Parathyroid adenoma (tissue), 2 donors: ENCODE measurements around the gene FGA.
"Not testable (repeated sequence)": the region's sequence is repeated elsewhere in the genome, so short reads cannot be mapped to it uniquely, and the experiment has no call there.

ENCODE experiments used
- H2AFZ ChIP-seq: fragments of 300-600 bp; sonication (generic); one replicate; pipeline ENCODE4 v1.7.0; 2017; ENCODE audit warnings: antibody characterized with exemption, mild to moderate bottlenecking
- H3K27ac ChIP-seq: fragments of 300-600 bp; sonication (generic); one replicate; pipeline ENCODE4 v1.7.0; 2017
- H3K27me3 ChIP-seq: fragments of 300-600 bp; sonication (generic); one replicate; pipeline ENCODE4 v1.7.0; 2017; ENCODE audit warnings: low read length; ENCODE audit not compliant: control insufficient read depth, insufficient read depth
- H3K36me3 ChIP-seq: fragments of 300-600 bp; sonication (generic); one replicate; pipeline ENCODE4 v1.7.0; 2017; ENCODE audit warnings: low read length; ENCODE audit not compliant: control insufficient read depth, insufficient read depth
- H3K4me1 ChIP-seq: fragments of 300-600 bp; sonication (generic); one replicate; pipeline ENCODE4 v1.7.0; 2017; ENCODE audit warnings: control low read depth
- H3K4me2 ChIP-seq: fragments of 300-600 bp; sonication (generic); one replicate; pipeline ENCODE4 v1.7.0; 2017; ENCODE audit warnings: low read length
- H3K4me3 ChIP-seq: fragments of 300-600 bp; sonication (generic); one replicate; pipeline ENCODE4 v1.7.0; 2017; ENCODE audit warnings: low read depth, low read length
- H3K79me2 ChIP-seq: fragments of 300-600 bp; sonication (generic); one replicate; pipeline ENCODE4 v1.7.0; 2017; ENCODE audit warnings: control low read depth
- H3K9ac ChIP-seq: fragments of 300-600 bp; sonication (generic); one replicate; pipeline ENCODE4 v1.7.0; 2017; ENCODE audit warnings: mild to moderate bottlenecking
- H3K9me3 ChIP-seq: fragments of 300-600 bp; sonication (generic); one replicate; pipeline ENCODE4 v1.7.0; 2017; ENCODE audit warnings: low read length; ENCODE audit not compliant: control insufficient read depth
- TF ChIP-seq, protein P1 (sequence below): fragments of 300-600 bp; sonication (generic); IDR thresholded peaks from one replicate; pipeline ENCODE4 v1.7.0; 2017; ENCODE audit warnings: antibody characterized with exemption, mild to moderate bottlenecking
- donor health status: primary hyperparathyroidism.

The FGA gene

DNA sequence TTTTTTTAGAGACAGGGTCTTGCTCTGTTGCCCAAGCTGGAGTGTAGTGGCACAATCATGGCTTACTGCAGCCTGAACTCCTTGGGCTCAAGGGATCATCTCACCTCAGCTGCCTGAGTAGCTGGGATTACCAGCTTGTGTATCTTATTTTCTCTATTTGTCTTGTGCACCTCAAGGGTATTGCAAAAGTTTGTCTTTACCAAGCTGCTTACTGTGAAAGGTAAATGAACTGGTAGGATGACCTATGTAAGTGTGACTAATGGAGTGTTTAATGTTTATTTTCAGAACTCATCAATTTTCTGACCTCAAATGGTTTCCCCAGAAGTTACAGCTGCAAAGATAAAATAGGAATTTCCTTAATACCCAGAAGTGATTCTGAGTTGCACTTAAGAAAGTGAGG, 5.3 kb upstream of the FGA start:
- Histone ChIP-seq H3K9me3 (no peaks in the 10 kb centered on the region), H3K36me3 (no peaks in the 10 kb centered on the region), H3K4me2 (no peak overlapping the region), H3K4me3 (no peak overlapping the region), H3K27me3 (no peaks in the 10 kb centered on the region), H3K79me2 (no peaks in the 10 kb centered on the region), H3K27ac (no peak overlapping the region), H3K9ac (no peak overlapping the region), H2AFZ (no peak overlapping the region), H3K4me1 (no peaks in the 10 kb centered on the region)
- TF ChIP-seq, protein P1, sequence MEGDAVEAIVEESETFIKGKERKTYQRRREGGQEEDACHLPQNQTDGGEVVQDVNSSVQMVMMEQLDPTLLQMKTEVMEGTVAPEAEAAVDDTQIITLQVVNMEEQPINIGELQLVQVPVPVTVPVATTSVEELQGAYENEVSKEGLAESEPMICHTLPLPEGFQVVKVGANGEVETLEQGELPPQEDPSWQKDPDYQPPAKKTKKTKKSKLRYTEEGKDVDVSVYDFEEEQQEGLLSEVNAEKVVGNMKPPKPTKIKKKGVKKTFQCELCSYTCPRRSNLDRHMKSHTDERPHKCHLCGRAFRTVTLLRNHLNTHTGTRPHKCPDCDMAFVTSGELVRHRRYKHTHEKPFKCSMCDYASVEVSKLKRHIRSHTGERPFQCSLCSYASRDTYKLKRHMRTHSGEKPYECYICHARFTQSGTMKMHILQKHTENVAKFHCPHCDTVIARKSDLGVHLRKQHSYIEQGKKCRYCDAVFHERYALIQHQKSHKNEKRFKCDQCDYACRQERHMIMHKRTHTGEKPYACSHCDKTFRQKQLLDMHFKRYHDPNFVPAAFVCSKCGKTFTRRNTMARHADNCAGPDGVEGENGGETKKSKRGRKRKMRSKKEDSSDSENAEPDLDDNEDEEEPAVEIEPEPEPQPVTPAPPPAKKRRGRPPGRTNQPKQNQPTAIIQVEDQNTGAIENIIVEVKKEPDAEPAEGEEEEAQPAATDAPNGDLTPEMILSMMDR, result no peak

DNA sequence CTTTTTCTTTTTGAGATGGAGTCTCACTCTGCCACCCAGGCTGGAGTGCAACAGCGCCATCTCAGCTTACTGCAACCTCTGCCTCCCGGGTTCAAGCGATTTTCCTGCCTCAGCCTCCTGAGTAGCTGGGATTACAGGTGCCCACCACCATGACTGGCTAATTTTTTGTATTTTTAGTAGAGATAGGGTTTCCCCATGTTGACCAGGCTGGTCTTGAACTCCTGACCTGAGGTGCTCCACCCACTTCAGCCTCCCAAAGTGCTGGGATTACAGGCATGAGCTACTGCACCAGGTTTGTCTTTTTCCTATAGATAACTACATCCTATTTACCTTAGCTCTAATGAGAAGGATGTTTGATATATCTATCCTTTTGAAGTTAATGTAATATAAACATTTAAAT, 3.8 kb upstream of the FGA start:
- not testable (repeated sequence) for H3K9me3 ChIP-seq, H3K4me2 ChIP-seq, H3K4me1 ChIP-seq, H2AFZ ChIP-seq, H3K27ac ChIP-seq, H3K36me3 ChIP-seq, H3K79me2 ChIP-seq, H3K4me3 ChIP-seq, H3K27me3 ChIP-seq, H3K9ac ChIP-seq

DNA sequence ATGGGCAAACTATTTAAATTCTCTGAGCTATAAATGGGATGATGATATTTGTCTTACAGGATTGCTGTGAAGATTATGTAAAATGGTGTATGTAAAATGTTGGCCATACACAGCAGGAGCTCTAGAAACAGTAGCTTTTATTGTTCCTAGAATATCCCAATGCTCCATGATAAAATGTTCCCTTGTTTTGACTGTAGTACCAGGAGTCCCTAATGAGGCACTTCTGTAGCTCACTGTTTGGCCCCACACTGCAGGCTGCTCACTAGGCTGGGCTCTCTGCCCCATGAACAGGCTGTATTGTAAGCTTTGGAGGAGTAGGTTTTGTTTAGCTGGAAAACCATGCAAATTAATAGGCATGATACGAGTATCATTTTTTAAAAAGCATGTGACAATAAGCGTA, 3.3 kb upstream of the FGA start:
- Histone ChIP-seq H3K27me3 (no peaks in the 10 kb centered on the region), H3K9ac (no peak overlapping the region), H3K27ac (no peak overlapping the region), H3K4me2 (no peak overlapping the region), H3K4me3 (no peak overlapping the region), H3K4me1 (no peaks in the 10 kb centered on the region), H3K79me2 (no peaks in the 10 kb centered on the region), H2AFZ (no peak overlapping the region), H3K36me3 (no peaks in the 10 kb centered on the region), H3K9me3 (no peaks in the 10 kb centered on the region)
- TF ChIP-seq, protein P1, result no peak

DNA sequence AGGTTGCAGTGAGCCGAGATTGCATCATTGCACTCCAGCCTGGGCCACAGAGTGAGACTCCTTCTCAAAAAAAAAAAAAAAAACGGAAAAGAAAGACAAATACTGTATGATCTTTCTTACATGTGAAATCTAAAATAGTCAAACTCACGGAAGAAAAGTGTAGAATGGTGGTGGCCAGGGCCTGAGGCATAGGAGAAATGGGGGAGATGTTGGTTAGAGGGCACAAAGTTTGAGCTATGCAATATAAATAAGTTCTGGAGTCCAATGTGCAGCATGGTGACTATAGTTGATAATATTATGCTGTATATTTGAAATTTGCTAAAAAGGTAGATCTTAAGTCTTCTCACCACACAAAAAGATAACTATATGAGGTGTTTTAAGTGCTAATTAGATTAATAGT, 1.3 kb upstream of the FGA start:
- no peaks in the 10 kb centered on the region for H3K27me3 ChIP-seq
- H3K4me2 ChIP-seq, result no peak overlapping the region
- H3K9me3 ChIP-seq, result no peaks in the 10 kb centered on the region
- no peak overlapping the region for H2AFZ ChIP-seq
- H3K4me3 ChIP-seq, result no peak overlapping the region
- H3K9ac ChIP-seq, result no peak overlapping the region
- H3K36me3 ChIP-seq, result no peaks in the 10 kb centered on the region
- H3K27ac ChIP-seq, result no peak overlapping the region
- H3K79me2 ChIP-seq, result no peaks in the 10 kb centered on the region
- TF ChIP-seq, protein P1, result no peak
- H3K4me1 ChIP-seq, result no peaks in the 10 kb centered on the region

DNA sequence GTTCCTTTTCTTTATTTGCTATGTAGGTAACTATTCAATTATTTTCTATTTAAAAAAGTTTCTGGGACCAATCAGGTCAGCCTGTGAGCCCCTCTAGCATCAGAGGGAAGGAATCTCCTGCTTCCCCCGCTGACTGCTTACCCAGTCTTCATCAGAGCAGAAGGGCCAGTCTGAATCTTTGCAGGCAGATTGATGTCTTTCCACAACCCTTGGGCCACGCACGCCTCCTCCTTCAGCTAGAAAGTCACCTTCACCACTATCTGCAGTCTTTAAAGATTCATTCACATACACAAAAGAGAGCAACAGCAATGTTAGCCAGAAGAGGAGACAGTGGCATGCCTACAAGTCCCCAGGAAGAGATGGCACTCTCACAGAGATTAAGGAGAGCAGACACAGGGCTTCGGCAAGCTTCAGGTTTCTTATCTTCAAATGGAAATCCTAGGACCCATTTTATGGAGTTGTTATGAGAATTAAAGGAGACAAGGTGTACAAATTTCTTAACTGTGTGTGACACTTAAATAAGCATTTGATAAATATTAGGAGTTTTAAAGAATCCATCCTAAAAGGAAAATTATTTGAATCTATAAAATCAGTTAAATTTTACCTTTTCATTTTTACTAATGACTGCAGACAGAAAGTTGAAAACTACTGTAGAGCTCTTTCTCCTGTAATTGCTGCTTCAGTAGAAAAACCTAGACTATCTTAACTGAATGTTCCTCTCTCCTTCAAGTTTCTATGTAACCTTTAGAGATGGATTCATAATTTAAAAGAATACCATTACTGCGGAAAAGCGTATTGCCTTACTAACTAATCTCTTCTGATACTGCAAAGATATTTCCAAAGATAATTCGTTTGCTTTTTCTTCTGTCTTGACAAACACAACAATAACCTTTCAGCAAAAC, 995 bp downstream of the FGA start:
- H3K27ac ChIP-seq, result no peak overlapping the region
- no peaks in the 10 kb centered on the region for H3K79me2 ChIP-seq
- H3K27me3 ChIP-seq, result no peaks in the 10 kb centered on the region
- no peak overlapping the region for H3K4me3 ChIP-seq
- no peaks in the 10 kb centered on the region for H3K36me3 ChIP-seq
- TF ChIP-seq, protein P1, result no peak
- no peak overlapping the region for H2AFZ ChIP-seq
- H3K4me1 ChIP-seq, result no peaks in the 10 kb centered on the region
- H3K9me3 ChIP-seq, result no peaks in the 10 kb centered on the region
- no peak overlapping the region for H3K4me2 ChIP-seq
- H3K9ac ChIP-seq, result no peak overlapping the region
